GM21619 (cell line): Measurements from ENCODE around the gene B4GALT6.
"Not testable (repeated sequence)": the region's sequence is repeated elsewhere in the genome, so short reads cannot be mapped to it uniquely, and the experiment has no call there.

Experiments
- ATAC-seq: cut with Tn5 transposase; IDR thresholded peaks from one replicate; pipeline ENCODE4 v1.9.1; 2021; ENCODE audit not compliant: unreplicated experiment

Gene B4GALT6

GRCh38 chr18:31684279-31685096, at the start of gene B4GALT6:
Gene B4GALT6, minus strand, starts transcription at chr18:31684581. Its CDS starts 155 bp downstream, at chr18:31684426.
- ATAC-seq = peak; percentile 28

DNA sequence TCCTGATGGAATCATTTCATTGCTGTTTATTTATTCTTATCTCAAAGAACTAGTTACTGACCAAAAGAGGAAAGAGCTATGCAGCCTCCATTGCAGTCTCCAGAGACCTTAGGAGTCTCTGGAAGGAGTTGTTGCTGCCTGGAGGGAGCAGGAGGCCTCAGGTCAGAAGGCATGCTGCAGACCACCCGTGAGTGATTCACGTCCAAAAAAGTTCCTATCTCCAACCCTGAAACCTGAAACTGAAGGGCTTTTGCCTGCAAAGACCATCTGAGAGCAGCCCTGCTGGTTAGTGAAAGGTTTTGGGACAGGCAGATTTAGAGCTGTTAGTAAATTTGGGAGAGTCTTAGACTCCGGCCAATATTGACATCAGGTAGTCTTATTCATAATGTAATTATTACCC, 47.2 kb upstream of the B4GALT6 start:
- ATAC-seq = no peak

- ATAC-seq = not testable (repeated sequence)
Observed at GRCh38 chr18:31729196-31729595, 44.8 kb upstream of the B4GALT6 start.

DNA sequence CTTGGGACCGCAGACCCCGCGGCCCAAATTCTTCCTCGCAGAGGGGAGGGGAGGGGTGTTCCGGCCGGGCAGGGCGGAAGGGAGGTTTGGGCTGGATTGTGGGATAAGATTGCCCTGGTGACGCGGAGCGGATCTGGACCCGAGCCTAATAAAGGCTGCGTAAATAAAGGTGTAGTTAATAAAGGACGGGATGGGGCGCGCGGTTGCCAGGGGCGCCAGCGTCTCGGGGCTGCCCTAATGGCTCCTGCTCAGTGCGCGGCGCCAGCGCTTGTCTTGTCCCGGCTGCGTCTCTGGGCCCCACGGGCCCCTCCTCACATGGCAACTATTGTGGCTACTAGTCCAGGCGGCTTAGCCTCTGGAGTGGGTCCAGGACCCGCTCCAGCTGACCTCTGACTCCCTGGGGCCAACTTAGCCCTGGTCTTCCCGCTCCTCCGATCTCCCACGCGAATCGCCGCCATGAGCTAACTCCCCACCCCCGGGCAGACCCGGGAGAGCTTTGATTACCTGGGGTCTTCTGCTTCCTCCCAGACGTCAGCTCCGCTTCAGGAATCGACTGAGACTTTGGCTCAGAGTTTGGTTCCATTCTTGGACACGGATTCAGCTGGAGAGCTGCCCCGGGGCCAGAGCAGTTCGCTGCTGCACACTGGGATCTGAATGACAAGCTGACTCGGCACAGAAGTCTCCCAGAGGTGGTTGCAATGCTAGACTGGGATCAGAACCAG, 39.8 kb upstream of the B4GALT6 start:
- no peak for ATAC-seq

DNA sequence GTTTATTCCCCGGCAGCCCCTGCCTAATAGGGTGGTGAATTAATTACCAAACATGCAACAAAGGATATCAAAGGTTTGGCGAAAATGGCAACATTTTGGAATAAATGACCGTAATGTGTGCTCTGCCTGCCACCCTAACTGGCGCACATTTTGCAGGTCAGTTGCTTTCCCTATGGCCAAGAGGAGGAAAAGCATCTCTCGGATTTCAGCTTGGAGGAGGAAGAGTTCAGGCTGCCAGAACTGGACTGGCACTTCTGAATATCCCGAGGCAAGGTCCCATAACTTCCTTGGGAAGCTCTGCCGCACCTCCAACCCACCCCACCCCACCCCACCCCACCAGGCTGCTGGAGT, 39.2 kb upstream of the B4GALT6 start:
- no peak for ATAC-seq

GRCh38 chr18:31722369-31722957, 38.1 kb upstream of the B4GALT6 start:
- peak; percentile 96 for ATAC-seq

GRCh38 chr18:31721601-31722000, 37.2 kb upstream of the B4GALT6 start:
- no peak for ATAC-seq

DNA sequence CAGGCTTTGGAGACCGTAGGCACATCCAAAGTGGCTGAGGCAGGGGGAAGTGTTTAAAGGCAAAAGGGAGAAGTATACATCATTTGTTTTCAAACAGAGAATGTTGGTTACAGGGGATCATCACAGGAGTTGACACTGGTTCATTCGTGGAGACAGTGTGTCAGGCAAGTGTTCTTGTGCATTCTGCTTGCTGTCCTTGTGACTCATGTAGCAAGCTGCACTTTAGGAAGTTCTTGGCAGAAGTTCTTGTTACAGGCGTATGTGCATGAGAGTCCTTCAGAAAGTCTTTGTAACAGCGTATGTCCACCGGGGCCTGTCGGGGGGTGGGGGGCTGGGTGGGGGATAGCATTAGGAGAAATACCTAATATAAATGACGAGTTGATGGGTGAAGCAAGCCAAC, 36.5 kb upstream of the B4GALT6 start:
- ATAC-seq = no peak

DNA sequence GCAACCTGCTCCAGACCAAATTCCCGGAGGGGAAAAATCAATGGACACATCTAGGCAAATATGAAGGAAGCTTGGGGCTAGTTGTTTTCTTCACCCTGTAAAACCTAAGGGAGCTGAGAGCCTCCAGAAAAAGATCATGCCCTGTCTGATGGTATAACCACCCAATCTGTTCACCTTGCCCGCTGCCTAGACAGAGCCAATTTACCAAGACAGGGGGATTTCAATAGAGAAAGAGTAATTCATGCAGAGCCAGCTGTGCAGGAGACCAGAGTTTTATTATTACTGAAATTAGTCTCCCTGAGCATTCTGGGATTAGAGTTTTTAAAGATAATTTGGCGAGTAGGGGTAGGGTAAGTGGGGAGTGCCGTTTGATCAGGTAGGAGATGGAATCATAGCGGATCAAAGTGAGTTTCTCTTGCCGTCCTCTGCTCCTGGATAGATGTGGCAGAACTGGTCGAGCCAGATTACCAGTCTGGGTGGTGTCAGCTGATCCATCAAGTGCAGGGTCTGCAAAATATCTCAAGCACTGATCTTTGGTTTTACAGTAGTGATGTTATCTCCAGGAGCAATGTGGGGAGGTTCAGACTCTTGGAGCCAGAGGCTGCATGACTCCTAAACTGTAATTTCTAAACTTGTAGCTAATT, 35.1 kb upstream of the B4GALT6 start:
- no peak for ATAC-seq

DNA sequence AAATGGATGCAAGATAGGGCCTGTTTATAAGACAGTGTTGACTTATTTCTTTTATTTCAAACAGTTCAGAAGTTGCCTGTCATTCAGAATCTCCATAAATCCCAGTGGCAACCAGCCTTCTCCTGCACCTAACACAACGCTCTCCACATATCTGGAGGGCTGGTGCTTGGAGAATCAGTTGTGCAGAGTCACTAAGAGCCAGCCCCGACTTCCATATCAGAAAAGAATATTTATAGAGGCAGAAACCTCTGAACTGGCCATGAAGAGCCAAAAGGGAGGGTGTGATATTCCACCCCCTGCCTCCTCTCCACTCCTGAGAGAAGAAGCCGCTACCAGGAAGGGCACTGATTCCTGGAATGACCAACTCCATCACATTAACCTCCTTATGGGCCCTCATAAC, 34.0 kb upstream of the B4GALT6 start:
- no peak for ATAC-seq

DNA sequence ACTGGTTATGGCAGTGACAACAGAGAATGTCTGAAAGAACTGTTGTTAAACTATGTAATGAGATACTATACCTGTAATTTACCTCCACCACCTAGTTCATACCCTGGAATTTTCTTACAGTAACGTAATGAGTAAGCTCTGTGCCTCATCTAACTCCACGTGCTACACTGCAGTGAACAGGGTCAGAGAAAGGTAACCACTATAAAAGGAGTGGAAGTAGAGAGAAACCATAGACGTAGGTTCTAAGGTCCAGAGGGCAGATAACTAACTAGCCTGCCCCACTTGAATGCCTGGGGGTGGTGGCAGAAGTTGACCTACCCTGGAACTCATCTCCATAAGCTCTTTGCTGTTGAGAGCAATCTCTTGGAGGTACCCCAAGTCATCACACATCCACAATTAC, 32.0 kb upstream of the B4GALT6 start:
- ATAC-seq = no peak

GRCh38 chr18:31711365-31712172, 27.2 kb upstream of the B4GALT6 start:
- no peak for ATAC-seq

GRCh38 chr18:31710826-31711225, 26.4 kb upstream of the B4GALT6 start:
- ATAC-seq = peak; percentile 48

DNA sequence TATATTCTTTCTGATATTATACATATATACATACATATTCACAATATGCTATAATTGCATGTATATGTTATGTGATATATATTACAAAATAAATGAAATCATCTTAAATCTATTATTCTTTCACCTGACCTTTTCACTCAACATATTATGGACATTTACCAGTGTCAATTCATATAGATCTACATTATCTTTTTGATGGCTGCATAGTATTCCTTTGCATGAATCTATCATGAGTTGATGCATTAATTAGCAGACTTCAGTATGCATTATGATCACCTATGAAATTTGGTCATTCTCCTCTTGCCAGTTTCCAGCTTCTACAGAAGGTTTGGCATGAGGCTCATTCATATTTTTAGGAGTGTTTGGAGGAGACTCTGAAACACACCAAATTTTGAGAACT, 23.4 kb upstream of the B4GALT6 start:
- ATAC-seq = no peak

DNA sequence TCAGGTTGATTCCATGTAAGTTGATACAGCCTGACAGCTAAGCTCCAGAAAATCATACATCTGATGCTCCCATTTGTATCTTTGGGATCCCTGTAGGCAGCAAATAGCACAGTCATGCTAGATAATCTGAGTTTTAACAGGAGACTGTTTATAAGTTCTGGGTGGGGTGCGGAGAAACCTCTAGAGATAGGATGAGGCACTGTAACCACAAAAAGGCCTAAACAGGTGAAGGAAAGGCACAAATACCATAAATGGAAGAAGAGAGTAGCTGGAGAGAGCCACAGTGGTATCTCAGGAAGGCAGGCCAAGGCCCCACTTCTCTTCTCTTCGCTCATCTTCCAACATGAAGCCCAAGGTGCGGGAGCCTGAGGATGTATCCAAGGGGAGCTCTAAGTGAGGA, 18.1 kb upstream of the B4GALT6 start:
- ATAC-seq = no peak

GRCh38 chr18:31701744-31702143, 17.4 kb upstream of the B4GALT6 start:
- ATAC-seq = no peak

DNA sequence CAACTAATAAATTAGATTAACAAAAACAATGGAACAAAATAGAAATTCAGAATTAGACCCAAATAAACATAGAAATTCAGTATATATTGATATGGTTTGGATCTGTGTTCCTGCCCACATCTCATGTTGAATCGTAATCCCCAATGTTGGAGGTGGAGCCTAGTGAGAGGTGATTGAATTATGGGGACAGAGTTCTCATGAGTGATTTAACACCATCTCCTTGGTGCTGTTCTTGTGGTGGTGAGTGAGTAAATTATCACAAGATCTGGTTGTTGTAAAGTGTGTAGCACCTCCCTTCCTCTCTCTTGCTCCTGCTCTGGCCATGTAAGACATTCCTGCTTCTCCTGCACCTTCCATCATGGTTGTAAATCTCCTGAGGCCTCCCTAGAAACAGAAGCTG, 16.6 kb upstream of the B4GALT6 start:
- no peak for ATAC-seq

DNA sequence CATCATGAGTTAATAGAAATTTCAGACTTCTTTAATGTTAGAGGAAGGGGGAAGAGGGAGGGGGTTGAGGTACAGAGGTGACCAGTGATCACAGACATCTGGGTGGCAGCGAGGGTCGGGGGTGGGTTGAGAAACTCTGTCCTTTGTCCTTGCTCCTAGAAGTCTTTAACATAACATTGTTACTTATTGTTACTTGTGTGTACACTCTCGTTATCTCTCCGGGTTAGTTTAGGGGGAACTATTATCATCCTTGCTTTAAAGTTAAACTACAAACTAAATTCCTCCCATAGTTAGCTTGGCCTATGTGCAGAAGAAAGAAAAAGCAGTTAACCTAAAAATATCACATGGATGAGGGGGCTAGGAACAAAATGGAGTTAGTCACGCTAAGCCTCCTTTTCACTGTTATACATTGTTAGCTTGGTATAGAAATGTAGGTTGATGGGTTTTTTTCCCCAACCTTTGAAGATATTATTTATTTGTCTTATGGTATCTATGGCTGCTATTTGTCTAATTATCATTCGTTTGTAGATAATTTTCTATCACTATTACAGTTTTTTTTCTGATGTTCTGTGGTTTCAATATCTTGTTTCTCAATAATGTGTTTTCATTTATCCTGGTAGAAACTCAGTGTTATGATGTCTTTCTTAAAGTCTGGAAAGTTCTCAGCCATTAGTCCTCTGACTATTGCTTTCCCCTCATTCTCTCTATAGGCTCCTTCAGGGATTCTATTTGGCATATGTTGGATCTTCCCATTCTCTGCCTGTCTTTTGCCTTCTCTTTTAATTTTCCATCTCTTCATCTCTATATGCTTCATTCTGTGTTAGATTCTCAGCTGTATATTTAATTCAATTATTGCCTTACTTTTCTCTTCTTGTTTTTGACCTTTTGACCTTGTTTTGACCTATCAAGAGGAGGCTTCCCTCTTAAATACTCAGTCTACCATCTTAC, 13.2 kb upstream of the B4GALT6 start:
- no peak for ATAC-seq

- no peak for ATAC-seq
Observed at GRCh38 chr18:31695989-31696388, 11.6 kb upstream of the B4GALT6 start.

- ATAC-seq = no peak
Observed at GRCh38 chr18:31694297-31694696, 9.9 kb upstream of the B4GALT6 start.
